GM18508 (cell line): ENCODE measurements around the gene ILDR1.

Source experiments
- ATAC-seq: cut with Tn5 transposase; IDR thresholded peaks from one replicate; pipeline ENCODE4 v1.9.1; 2021; ENCODE audit warnings: moderate number of reproducible peaks; ENCODE audit not compliant: insufficient read depth, unreplicated experiment

ILDR1 gene

DNA sequence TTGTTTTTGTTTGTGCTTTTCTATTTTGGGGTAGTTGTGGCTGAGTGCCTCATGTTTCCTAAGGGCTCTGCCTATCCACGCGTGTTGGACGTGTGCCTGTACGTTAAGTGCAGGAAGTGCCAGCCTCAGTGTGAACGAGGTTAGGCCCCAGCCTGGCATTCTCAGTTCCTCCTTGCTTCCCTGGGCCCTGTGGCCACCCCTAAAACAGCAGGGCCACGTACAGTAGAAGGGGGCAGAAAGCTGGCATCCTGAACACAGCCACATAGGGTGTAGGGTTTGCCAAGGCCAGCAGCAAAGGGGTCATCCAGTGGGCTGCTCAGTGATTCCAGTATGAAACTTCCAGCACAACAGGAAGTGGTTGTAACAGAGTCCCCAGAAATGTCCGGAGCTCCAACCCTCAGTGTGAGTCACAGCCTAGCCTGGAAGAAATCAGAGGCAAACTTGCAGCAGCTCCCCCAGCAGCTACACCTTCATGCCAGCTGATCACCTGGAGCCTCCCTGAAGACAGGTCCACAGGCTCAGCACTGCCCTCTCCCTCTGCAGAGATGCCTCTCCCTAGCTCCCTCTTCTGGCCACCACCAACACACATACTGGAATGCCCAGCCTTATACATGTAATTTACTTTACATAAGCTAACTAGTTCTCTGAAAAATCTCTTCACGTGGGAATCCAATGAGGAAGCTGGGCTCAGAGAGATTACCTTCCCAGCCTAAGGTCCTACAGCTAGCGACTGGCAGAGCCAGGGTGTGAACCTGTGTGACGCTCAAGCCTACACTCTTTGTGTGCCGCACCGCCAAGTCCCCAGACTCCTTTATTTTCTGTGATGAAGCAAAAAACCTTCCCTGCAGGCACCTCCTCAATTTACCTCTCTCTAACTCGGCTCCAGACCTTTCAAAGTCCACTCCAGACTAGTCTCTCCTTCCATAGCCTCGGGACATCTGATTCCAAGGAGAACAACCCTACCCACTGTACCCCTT lies 26.6 kb downstream of the ILDR1 start:
- ATAC-seq, result no peak

DNA sequence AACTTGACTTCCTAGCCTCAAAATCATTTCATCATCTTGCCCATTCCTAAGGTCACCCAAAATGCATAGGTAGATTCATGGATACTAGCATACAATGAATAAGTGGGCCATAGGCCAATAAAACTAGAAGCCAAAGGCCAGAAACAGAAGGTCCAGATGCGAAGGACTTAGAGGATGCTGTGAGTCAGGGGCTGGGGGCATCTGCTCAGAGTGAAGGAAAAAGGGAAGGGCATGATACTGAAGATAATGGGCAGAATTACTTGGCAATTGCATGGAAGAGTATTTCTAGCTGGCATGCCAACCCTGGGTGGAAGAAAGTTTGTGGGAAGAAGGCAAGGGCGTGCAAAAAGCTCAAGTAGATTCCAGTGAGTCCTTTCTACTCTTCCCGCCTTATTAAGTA lies 27.5 kb downstream of the ILDR1 start:
- ATAC-seq, result no peak

DNA sequence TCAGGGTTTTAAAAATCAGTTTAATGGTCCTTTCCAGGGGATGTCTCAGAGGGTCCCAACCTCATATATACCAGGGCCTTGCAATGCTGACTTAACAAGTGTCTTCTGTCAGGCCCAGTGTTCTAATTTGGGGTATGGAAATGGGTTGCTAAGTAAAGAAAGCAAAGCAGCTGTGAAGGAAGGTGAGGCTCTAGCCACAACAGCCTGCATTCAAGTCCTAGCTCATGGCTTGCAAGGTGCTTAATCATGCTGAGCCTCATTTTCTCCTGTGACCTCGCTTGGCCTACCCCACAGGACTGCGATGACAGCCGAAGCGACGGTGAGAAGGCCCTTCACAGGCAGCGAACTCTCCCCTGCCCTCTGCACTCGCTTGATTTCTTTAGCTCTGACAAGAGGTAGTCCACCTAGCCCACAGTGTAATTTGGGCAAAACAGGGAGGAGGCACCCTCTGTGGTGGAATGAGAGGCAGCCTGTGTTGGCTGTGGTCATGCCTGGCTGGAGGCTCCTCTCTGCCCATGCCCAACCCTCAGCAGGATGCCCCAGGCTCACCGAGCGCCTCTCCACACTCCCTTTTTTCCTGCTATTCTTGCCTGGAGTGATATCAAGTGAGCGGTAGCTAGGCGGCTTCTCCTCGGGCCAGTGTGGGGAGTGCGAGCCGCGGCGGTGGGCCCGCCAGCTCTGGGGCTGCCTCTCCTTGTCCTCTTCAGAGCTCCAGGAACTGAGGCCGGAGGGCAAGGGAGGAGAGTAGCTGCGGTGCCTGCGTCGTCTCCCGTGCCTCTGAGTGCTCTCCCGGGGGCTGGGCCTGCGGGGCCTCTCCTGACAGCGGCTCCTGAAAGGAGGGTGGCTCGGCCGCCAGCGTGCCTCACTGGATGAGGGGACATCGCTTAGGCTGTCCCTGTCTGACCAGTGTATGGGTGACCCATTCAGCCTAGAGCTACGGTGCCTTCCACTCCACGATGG lies 29.2 kb downstream of the ILDR1 start:
- no peak for ATAC-seq

DNA sequence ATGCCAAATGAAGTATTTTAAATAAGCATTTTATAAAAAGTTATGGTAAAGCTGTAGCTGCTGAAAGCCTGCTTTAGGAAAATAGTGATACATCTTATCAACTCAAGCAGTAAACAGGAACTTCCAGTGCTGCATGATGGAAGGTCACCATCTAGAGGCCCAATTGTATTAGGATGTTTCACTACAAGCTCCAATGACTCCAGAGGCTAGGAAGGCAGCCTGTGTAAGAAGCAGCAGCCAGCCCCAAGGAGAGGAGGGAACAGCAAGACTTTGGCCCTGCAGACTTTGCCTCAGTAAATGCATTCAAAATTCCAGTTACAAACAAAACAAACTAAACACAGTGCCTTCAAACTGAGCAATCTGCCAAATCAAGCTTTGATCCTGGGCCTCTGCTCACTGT lies 32.1 kb downstream of the ILDR1 start:
- no peak for ATAC-seq

DNA sequence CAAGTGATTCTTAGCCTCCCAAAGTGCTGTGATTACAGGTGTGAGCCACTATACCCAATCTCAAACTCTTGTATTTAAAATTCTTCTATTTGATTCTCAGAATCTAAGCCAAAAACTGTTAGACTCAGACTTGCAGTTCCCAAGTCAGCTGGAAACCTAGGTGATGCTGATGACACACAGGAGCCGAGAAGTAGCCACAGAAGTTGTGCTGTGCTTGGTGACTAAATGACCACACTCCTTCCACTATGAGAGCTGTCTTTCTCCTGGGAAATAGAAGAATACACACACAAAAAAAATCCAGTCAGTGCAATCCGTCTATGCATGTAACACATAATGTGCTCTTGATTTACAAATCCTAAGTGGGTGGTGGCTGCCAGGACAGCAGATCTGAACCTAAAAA lies 33.9 kb downstream of the ILDR1 start:
- no peak for ATAC-seq

DNA sequence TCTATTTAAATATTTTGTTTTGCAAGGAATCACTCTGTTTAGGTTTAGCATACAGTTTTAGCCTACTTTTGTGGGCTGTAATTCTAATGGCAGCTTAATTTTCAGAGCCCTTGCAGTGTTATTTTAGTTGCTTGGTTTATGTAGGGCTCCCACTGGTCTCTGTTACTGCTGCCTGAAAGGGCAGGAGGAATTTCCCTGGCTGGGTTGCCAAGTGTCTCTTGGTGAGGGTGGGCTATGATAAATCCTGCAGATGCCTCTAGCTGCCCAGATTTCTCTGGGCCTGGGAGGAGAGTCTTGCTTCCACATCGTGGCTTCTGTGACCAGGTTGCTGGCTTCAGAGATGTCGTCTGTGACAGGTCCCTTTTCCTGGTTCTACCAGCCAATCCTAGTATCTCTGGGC lies 36.2 kb downstream of the ILDR1 start:
- ATAC-seq, result no peak

DNA sequence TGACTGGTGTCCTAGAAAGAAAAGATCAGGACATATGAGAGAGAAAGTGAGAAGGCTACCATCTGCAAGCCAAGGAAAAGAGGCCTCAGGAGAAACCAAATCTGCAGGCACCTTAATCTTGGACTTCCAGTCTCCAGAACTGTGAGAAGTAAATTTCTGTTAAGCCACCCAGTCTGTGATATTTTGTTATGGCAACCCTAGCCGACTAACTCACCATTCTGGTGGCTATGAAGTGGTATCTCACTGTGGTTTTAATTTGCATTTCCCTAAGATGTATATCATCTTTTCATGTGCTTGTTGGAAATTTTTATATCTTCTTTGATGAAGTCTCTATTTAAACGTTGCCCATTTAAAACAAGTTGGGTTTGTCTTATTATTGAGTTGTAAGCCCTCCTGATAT lies 40.6 kb downstream of the ILDR1 start:
- ATAC-seq, result no peak

DNA sequence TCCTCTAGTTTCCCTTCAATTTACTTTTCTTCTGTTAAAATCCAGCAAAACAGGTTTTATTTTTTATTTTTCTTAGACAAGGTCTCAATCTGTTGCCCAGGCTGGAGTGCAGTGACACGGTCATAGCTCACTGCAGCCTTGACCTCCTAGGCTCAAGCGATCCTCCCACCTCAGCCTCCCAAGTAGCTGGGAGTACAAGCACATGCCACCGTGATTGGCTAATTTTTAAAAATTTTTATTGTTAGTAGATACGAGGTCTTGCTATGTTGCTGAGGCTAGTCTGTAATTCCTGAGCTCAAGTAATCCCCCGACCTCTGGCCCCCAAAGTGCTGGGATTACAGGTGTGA lies 41.6 kb downstream of the ILDR1 start:
- no peak for ATAC-seq

DNA sequence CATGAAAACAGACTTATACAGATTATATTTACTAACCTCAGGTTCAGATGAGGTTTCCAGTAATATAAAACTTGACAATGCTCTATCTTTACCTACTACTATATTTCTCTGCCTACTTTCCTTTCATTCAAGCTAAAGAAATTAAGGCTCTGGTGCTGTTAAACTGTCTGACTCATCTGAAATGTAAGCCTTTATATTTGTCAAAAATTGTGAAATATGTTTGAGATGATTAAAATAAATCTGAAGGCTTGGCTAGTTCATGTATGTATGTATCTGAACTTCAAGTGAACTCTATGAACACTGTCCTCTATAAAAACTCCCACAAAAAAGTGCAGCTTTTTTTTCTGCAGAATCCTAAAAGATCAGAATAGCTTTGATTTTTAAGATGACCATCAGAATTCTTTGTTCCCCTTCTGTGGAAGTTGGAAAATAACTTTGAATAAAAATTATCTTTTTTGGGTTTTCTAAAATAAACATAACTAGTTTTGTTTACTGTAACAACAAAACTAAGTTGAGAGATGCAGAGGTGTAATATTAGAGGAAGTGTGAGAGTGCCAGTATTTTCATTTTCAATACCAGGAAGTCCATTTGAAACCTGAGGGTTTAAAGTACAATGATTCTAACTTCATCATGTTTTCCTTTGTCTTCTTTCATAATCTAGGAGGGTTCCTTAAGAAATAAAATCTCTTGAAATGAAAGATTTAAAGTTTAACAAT lies 42.2 kb downstream of the ILDR1 start:
- no peak for ATAC-seq

DNA sequence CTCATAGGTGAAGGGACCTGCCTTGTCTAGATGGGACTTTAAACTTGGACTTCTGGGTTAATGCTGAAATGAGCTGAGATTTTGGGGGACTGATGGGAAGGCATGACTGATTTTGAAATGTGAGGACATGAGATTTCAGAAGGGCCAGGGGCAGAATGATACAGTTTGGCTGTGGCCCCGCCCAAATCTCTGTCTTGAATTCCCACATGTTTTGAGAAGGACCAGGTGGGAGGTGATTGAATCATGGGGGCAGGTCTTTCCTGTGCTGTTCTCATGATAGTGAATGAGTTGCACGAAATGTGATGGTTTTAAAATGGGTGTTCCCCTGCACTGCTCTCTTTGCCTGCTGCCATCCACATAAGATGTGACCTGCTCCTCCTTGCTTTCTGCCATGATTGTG lies 42.8 kb downstream of the ILDR1 start:
- ATAC-seq, result no peak

DNA sequence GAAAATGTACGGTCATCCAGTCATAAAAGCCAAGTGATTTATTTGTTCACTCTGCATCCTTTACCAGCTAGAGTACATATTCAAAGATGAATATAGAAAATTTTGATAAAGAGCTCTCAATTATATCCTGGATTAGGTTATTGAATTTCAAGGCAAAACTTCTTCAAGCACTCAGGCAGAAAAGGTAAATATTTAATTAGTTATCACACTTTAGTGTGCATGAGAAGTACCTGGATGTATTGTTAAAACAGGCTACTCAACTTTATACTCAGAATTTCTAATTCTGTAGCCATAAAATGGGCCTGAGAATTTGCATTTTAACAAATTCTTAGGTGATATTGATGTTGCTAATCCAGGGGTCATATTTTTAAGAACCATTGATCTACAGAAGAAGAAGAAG lies 45.3 kb downstream of the ILDR1 start:
- ATAC-seq, result no peak

DNA sequence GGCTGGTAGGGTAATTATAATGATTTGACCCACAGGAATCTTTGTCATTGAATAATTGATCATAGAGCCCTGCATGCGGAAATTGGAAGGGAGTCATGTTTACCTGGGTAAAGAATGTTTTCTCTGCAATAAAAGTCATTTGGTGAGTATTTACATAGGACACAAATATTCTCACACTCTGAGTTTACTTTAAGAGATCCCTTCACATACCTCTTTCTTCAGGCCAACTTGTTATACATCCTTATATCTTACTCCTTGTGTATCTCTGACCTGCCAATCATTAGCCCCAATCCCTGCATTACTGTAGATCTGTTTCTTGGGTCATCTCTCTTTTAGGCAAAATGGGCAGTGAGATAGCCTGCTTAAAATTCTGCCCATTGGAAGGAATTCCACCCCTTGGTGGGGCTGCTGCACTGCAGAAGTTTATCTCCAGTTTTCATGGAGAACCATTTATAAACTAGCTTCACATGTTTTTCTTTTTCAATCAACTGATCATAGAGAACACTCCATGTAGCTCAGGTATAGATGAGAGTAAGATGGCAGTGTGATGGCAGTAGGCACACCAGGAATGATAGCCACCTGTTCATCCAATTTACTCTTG lies 46.2 kb downstream of the ILDR1 start:
- ATAC-seq, result no peak

DNA sequence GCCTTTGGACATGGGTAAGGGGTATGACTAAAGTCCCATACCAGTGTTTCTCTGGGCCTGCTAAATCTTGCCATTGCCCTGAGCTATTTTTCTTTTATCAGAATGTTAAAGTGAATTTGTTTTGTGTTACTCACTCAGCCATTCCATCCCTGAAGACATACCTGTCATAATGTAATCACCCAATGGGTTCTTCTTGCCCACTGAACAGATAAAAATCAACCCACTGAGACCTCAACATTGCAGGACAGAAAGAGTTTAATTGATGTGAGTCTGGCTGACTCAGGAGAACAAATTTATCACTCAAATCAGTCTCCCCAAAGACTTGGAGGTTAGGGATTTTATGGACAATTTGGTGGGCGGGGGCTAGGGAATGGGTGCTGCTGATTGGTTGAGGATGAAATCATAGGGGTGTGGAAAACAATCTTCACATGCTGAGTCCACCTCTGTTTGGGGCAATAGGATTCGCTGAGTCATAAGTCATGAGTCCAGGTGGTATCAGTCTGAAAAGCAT lies 47.4 kb downstream of the ILDR1 start:
- no peak for ATAC-seq

DNA sequence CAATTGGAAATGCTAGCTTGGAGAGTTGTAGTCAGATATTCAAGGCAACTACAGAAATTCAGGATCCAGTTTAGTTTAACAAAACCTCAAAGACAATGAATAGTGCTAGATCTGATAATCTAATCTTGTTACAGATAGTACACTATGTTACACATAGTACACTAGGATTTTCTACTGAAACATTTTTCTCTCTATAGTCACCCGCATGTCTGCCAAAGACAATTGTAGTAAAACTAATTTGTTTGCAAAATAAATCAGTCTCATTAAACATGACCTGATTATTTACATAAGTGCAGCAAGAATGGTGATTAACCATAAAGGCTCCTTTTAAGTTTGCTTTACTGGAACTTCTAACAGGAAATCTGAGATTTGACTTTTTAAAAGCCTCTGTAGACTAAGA lies 52.0 kb downstream of the ILDR1 start:
- ATAC-seq, result no peak

DNA sequence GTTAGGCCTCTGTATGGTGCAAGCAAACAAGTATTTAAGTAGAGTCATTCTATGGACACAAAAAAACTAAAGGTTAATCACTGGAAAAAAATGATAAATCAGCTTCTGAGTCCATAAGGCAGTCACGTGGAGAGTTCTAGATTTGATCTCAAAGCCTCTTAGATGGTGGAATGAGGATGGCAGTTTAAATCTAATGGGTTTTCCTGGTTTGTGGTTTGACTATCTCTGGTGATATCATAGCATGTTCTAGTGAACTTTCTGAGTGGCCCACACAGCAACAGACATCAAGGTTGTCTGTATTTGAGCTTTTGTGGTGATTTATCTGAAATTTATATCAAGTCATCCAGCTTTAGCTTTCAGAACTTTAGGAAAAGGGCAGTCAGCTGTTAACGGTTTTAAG lies 52.4 kb downstream of the ILDR1 start:
- ATAC-seq, result no peak

DNA sequence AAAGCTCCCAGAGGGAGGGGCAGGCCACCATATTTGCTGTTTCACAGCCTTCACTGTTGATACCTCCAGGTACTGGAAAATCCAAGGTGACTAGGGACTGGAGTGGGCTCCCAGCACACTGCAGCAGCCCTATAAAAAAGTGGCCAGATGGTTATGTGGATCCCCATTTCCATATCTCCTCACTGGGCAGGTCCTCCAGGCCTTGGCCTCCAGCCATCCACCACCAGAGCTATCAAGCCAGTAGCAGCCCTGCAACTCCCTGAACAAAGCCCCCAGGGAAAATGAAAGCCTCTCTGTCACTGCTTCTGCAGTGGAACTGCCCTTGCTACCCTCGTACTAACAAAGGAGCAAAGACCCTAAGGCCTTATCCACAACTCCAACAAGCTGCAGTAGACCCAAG lies 58.4 kb downstream of the ILDR1 start:
- ATAC-seq, result no peak

DNA sequence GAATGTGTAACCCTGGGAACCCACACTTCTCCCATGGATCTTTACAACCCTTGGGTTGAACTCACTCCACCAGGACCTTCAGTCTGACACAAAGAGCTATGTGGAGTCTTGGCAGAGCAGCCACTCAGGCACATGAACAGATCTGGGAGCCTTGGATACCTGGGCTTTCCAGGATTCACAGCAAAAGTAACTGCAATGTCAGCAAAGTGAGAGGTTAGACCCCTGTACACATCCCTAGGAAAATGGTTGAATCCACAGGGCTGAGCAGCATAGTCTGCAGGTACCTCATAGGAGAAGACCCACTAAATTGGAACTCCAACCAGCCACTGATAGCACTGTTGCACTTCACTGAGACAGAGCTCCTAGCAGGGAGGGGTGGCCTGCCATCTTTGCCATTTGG lies 59.6 kb downstream of the ILDR1 start:
- no peak for ATAC-seq

DNA sequence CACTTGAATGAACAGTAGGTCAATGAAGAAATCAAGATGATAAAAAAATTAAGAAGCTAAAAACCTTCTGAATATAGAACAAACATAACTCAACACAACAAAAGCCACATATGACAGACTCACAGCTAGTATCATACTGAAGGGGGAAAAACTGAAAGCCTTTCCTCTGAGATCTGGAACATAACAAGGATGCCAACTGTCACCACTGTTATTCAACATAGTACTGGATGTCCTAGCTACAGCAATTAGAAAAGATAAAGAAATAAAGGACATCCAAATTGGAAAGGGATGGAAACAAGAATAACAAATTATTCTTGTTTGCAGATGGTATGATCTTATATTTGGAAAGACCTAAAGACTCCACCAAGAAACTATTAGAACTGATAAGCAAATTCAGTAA lies 60.8 kb downstream of the ILDR1 start:
- ATAC-seq, result no peak

DNA sequence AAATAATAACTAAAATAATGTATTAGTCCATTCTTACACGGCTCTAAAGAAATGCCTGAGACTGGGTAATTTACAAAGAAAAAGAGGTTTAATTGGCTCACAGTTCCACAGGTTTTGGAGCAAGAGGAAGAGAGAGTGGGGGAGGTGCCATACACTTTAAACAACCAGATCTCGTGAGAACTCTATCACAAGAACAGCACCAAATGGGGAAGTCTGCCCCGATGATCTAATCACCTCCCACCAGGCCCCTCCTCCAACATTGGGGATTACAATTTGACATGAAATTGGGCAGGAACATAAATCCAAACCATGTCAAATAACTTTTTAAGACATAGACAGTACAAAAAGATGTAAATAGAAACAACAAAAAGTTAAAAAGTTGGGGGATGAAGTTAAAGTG lies 63.2 kb downstream of the ILDR1 start:
- ATAC-seq, result no peak
